PC-3 (cell line): ENCODE results near the gene IL17B. TPM values are rescaled to one million over a fixed set of nuclear protein-coding genes. Genes with fewer than 3 reads are reported as not detected.
A peak's percentile ranks its signal among the peaks of the same experiment; 100 is the strongest.

Experiments
- ATAC-seq: fragments of 200-7000 bp; cut with Tn5 transposase; 2 replicates; pipeline ENCODE4 v1.9.1; 2020; ENCODE audit warnings: mild to moderate bottlenecking, moderate library complexity
- BruUV-seq: library from RNA; stranded (reverse); fragments of 400-500 nt; replicated peaks from 2 replicates; lab custom pipeline; 2021; lab: Mats Ljungman, UMichigan
- CTCF ChIA-PET: fragments of 300-600 bp; sonication (Branson Sonifier 250); formaldehyde crosslinking; loops from one replicate; lab custom pipeline; 2022; ENCODE audit warnings: antibody characterized with exemption; lab: Charles Lee
- POLR2A ChIA-PET: fragments of 300-600 bp; sonication (Branson Sonifier 250); formaldehyde crosslinking; loops from one replicate; lab custom pipeline; 2022; ENCODE audit warnings: antibody characterized with exemption; ENCODE audit not compliant: unreplicated experiment; lab: Charles Lee
- DNase-seq: peaks from one replicate; pipeline ENCODE4 v3.0.0-alpha.2; 2015
- H2AFZ ChIP-seq: fragments of 300-600 bp; sonication (generic); 2 replicates; pipeline ENCODE4 v1.6.0; 2016; ENCODE audit warnings: antibody characterized with exemption, low read length
- H3F3A ChIP-seq: fragments of 300-600 bp; sonication (generic); one replicate; pipeline ENCODE4 v1.6.0; 2017; ENCODE audit warnings: antibody characterized with exemption, low read length, control low read depth, mild to moderate bottlenecking; ENCODE audit not compliant: unreplicated experiment
- H3K27ac ChIP-seq: fragments of 300-600 bp; sonication (generic); 2 replicates; pipeline ENCODE4 v1.5.1; 2016; ENCODE audit warnings: mild to moderate bottlenecking, low read length
- H3K27me3 ChIP-seq: fragments of 300-600 bp; sonication (generic); 2 replicates; pipeline ENCODE4 v1.6.1; 2016; ENCODE audit warnings: low read length, mixed read lengths
- H3K36me3 ChIP-seq: fragments of 300-600 bp; sonication (generic); 2 replicates; pipeline ENCODE4 v1.6.1; 2016; ENCODE audit warnings: low read depth, mixed run types, low read length, mixed read lengths
- H3K4me1 ChIP-seq: fragments of 300-600 bp; sonication (generic); 2 replicates; pipeline ENCODE4 v1.5.1; 2016; ENCODE audit warnings: low read length; ENCODE audit not compliant: insufficient read depth
- H3K4me2 ChIP-seq: fragments of 300-600 bp; sonication (generic); 2 replicates; pipeline ENCODE4 v1.6.0; 2016; ENCODE audit warnings: low read length
- H3K4me3 ChIP-seq: fragments of 300-600 bp; sonication (generic); 2 replicates; pipeline ENCODE4 v1.5.1; 2016; ENCODE audit warnings: mild to moderate bottlenecking, low read length, mixed read lengths
- H3K79me2 ChIP-seq: fragments of 300-600 bp; sonication (generic); 2 replicates; pipeline ENCODE4 v1.6.1; 2017; ENCODE audit warnings: low read length, mixed read lengths
- H3K9ac ChIP-seq: fragments of 300-600 bp; sonication (generic); 2 replicates; pipeline ENCODE4 v1.6.0; 2016; ENCODE audit warnings: mild to moderate bottlenecking, low read length
- H3K9me2 ChIP-seq: fragments of 300-600 bp; sonication (generic); replicated peaks from 2 replicates; pipeline ENCODE4 v1.6.1; 2016; ENCODE audit warnings: mixed run types, low read length, mixed read lengths
- H3K9me3 ChIP-seq: fragments of 300-600 bp; sonication (generic); 2 replicates; pipeline ENCODE4 v1.6.1; 2016; ENCODE audit warnings: low read length, mixed read lengths
- H4K20me1 ChIP-seq: fragments of 300-600 bp; sonication (generic); 2 replicates; pipeline ENCODE4 v1.6.1; 2016; ENCODE audit warnings: low read length, mixed read lengths
- EZH2 ChIP-seq: fragments of 300-600 bp; sonication (generic); IDR thresholded peaks from one replicate; pipeline ENCODE4 v1.6.1; 2017; ENCODE audit warnings: antibody characterized with exemption, mild to moderate bottlenecking, low read length; ENCODE audit not compliant: unreplicated experiment
- EZH2phosphoT487 ChIP-seq: fragments of 300-600 bp; sonication (generic); IDR thresholded peaks from 2 replicates; pipeline ENCODE4 v1.6.1; 2018; ENCODE audit warnings: mild to moderate bottlenecking, antibody characterized with exemption, low read length, borderline replicate concordance
- intact Hi-C: fragments of 100-400 bp; cut with micrococcal nuclease; formaldehyde crosslinking; loops from 2 replicates; pipeline ENCODE4 v1.9.0; 2023
- total RNA-seq: library from RNA; depleted of rRNA; stranded (reverse); fragments of >200 nt; gene quantifications from 2 replicates; pipeline ENCODE4 v1.2.3, GENCODE V29; 2014
- TF ChIP-seq, protein P1 (sequence below): fragments of 300-600 bp; sonication (generic); conservative IDR thresholded peaks from 2 replicates; pipeline ENCODE4 v1.5.1; 2017; ENCODE audit warnings: antibody characterized with exemption, low read depth, mild to moderate bottlenecking, low read length

The IL17B gene
- total RNA-seq, 1 experiment from 2014 or later: not detected

- H3K9me3 ChIP-seq: no peaks in the 10 kb centered on the region
- peak within 1 kb of the TSS; percentile 90 for H3K4me2 ChIP-seq
- no TSS peak for BruUV-seq
- H3K36me3 ChIP-seq: peaks cover 30% of the 10 kb centered on the region
- DNase-seq: peak; percentile 100
- peak; percentile 99 for ATAC-seq
- POLR2A ChIA-PET: interaction anchor here (0.6 to 1.2 kb wide), 8 partner anchors 11 to 940 kb away, joined by 4 to 9 read pairs (median 4); partner anchors contain the start of genes ABLIM3 and GRPEL2
- H3F3A ChIP-seq: no peaks in the 10 kb centered on the region
- no peaks in the 10 kb centered on the region for H3K27me3 ChIP-seq
- intact Hi-C loops: loop anchor here (1.0 kb wide), 1 partner anchor 12 kb away; the partner anchor contains the start of gene GRPEL2
- CTCF ChIA-PET: interaction anchor here (0.5 to 1.7 kb wide), 8 partner anchors 9 to 45 kb away, joined by 3 to 17 read pairs (median 4); no protein-coding TSS in a partner anchor
- H4K20me1 ChIP-seq: no peaks in the 10 kb centered on the region
- peaks cover 15% of the 10 kb centered on the region for H3K4me1 ChIP-seq
- peak within 1 kb of the TSS; percentile 76 for H3K9ac ChIP-seq
- no peaks in the 10 kb centered on the region for H3K9me2 ChIP-seq
- H2AFZ ChIP-seq: peak within 1 kb of the TSS; percentile 96
- H3K27ac ChIP-seq: no peak within 1 kb of the TSS
- TF ChIP-seq EZH2phosphoT487 (no peak), EZH2 (no peak)
- TF ChIP-seq, protein P1, sequence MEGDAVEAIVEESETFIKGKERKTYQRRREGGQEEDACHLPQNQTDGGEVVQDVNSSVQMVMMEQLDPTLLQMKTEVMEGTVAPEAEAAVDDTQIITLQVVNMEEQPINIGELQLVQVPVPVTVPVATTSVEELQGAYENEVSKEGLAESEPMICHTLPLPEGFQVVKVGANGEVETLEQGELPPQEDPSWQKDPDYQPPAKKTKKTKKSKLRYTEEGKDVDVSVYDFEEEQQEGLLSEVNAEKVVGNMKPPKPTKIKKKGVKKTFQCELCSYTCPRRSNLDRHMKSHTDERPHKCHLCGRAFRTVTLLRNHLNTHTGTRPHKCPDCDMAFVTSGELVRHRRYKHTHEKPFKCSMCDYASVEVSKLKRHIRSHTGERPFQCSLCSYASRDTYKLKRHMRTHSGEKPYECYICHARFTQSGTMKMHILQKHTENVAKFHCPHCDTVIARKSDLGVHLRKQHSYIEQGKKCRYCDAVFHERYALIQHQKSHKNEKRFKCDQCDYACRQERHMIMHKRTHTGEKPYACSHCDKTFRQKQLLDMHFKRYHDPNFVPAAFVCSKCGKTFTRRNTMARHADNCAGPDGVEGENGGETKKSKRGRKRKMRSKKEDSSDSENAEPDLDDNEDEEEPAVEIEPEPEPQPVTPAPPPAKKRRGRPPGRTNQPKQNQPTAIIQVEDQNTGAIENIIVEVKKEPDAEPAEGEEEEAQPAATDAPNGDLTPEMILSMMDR: no peak
- peak within 1 kb of the TSS; percentile 89 for H3K4me3 ChIP-seq
- H3K79me2 ChIP-seq: peaks cover 18% of the 10 kb centered on the region
Measured at GRCh38 chr5:149357370-149358293, 21.5 kb downstream of the IL17B start, which contains the start of gene PCYOX1L. TSS of gene PCYOX1L (plus strand) at chr5:149358046. CDS start at chr5:149358069, 23 bp downstream.

- Histone ChIP-seq H3F3A (no peaks in the 10 kb centered on the region), H3K27me3 (no peaks in the 10 kb centered on the region), H3K9me2 (no peaks in the 10 kb centered on the region), H3K4me2 (no peak overlapping the region), H3K9me3 (no peaks in the 10 kb centered on the region), H2AFZ (no peak overlapping the region), H3K27ac (no peak overlapping the region), H3K4me1 (peaks cover 15% of the 10 kb centered on the region), H3K9ac (no peak overlapping the region), H3K36me3 (peaks cover 42% of the 10 kb centered on the region), H3K4me3 (no peak overlapping the region), H4K20me1 (0 out of 2 replicates have a peak, but pooled peaks cover 6% of the 10 kb centered on the region), H3K79me2 (peaks cover 30% of the 10 kb centered on the region)
- TF ChIP-seq, protein P1: no peak
- TF ChIP-seq EZH2 (no peak), EZH2phosphoT487 (no peak)
- no TSS peak for BruUV-seq
- intact Hi-C loops: no loop called here
- ATAC-seq (no peak), DNase-seq (no peak)
- ChIA-PET POLR2A (interaction anchor here (0.6 kb wide), 1 partner anchor 11 kb away, joined by 3 read pairs; no protein-coding TSS in a partner anchor), CTCF (no interaction called here)
Measured at GRCh38 chr5:149356391-149356790, 22.7 kb downstream of the IL17B start.
